ENCODE data around the gene CRELD1.

- TF ChIP-seq POLR2AphosphoS5 (IDR thresholded peaks at IDR 0.05; ENCODE audit: low read depth, low read length): no peak
- no peak for TF ChIP-seq POLR2A (IDR thresholded peaks at IDR 0.05; ENCODE audit: low read depth, low read length)
Measured at GRCh38 chr3:9942164-9942563, 8.5 kb downstream of the CRELD1 start.
